PC-3 (cell line): ENCODE data around the gene SEC14L1. TPM values are rescaled to one million over a fixed set of nuclear protein-coding genes. Genes with fewer than 3 reads are reported as not detected.

Experiments
- ATAC-seq: fragments of 200-7000 bp; cut with Tn5 transposase; 2 replicates; pipeline ENCODE4 v1.9.1; 2020; ENCODE audit warnings: mild to moderate bottlenecking, moderate library complexity
- BruUV-seq: library from RNA; stranded (reverse); fragments of 400-500 nt; replicated peaks from 2 replicates; lab custom pipeline; 2021; lab: Mats Ljungman, UMichigan
- CTCF ChIA-PET: fragments of 300-600 bp; sonication (Branson Sonifier 250); formaldehyde crosslinking; loops from one replicate; lab custom pipeline; 2022; ENCODE audit warnings: antibody characterized with exemption; lab: Charles Lee
- POLR2A ChIA-PET: fragments of 300-600 bp; sonication (Branson Sonifier 250); formaldehyde crosslinking; loops from one replicate; lab custom pipeline; 2022; ENCODE audit warnings: antibody characterized with exemption; ENCODE audit not compliant: unreplicated experiment; lab: Charles Lee
- DNase-seq: peaks from one replicate; pipeline ENCODE4 v3.0.0-alpha.2; 2015
- H2AFZ ChIP-seq: fragments of 300-600 bp; sonication (generic); 2 replicates; pipeline ENCODE4 v1.6.0; 2016; ENCODE audit warnings: antibody characterized with exemption, low read length
- H3F3A ChIP-seq: fragments of 300-600 bp; sonication (generic); one replicate; pipeline ENCODE4 v1.6.0; 2017; ENCODE audit warnings: antibody characterized with exemption, low read length, control low read depth, mild to moderate bottlenecking; ENCODE audit not compliant: unreplicated experiment
- H3K27ac ChIP-seq: fragments of 300-600 bp; sonication (generic); 2 replicates; pipeline ENCODE4 v1.5.1; 2016; ENCODE audit warnings: mild to moderate bottlenecking, low read length
- H3K27me3 ChIP-seq: fragments of 300-600 bp; sonication (generic); 2 replicates; pipeline ENCODE4 v1.6.1; 2016; ENCODE audit warnings: low read length, mixed read lengths
- H3K36me3 ChIP-seq: fragments of 300-600 bp; sonication (generic); 2 replicates; pipeline ENCODE4 v1.6.1; 2016; ENCODE audit warnings: low read depth, mixed run types, low read length, mixed read lengths
- H3K4me1 ChIP-seq: fragments of 300-600 bp; sonication (generic); 2 replicates; pipeline ENCODE4 v1.5.1; 2016; ENCODE audit warnings: low read length; ENCODE audit not compliant: insufficient read depth
- H3K4me2 ChIP-seq: fragments of 300-600 bp; sonication (generic); 2 replicates; pipeline ENCODE4 v1.6.0; 2016; ENCODE audit warnings: low read length
- H3K4me3 ChIP-seq: fragments of 300-600 bp; sonication (generic); 2 replicates; pipeline ENCODE4 v1.5.1; 2016; ENCODE audit warnings: mild to moderate bottlenecking, low read length, mixed read lengths
- H3K79me2 ChIP-seq: fragments of 300-600 bp; sonication (generic); 2 replicates; pipeline ENCODE4 v1.6.1; 2017; ENCODE audit warnings: low read length, mixed read lengths
- H3K9ac ChIP-seq: fragments of 300-600 bp; sonication (generic); 2 replicates; pipeline ENCODE4 v1.6.0; 2016; ENCODE audit warnings: mild to moderate bottlenecking, low read length
- H3K9me2 ChIP-seq: fragments of 300-600 bp; sonication (generic); replicated peaks from 2 replicates; pipeline ENCODE4 v1.6.1; 2016; ENCODE audit warnings: mixed run types, low read length, mixed read lengths
- H3K9me3 ChIP-seq: fragments of 300-600 bp; sonication (generic); 2 replicates; pipeline ENCODE4 v1.6.1; 2016; ENCODE audit warnings: low read length, mixed read lengths
- H4K20me1 ChIP-seq: fragments of 300-600 bp; sonication (generic); 2 replicates; pipeline ENCODE4 v1.6.1; 2016; ENCODE audit warnings: low read length, mixed read lengths
- CTCF ChIP-seq: fragments of 300-600 bp; sonication (generic); conservative IDR thresholded peaks from 2 replicates; pipeline ENCODE4 v1.5.1; 2017; ENCODE audit warnings: antibody characterized with exemption, low read depth, mild to moderate bottlenecking, low read length
- EZH2 ChIP-seq: fragments of 300-600 bp; sonication (generic); IDR thresholded peaks from one replicate; pipeline ENCODE4 v1.6.1; 2017; ENCODE audit warnings: antibody characterized with exemption, mild to moderate bottlenecking, low read length; ENCODE audit not compliant: unreplicated experiment
- EZH2phosphoT487 ChIP-seq: fragments of 300-600 bp; sonication (generic); IDR thresholded peaks from 2 replicates; pipeline ENCODE4 v1.6.1; 2018; ENCODE audit warnings: mild to moderate bottlenecking, antibody characterized with exemption, low read length, borderline replicate concordance
- intact Hi-C: fragments of 100-400 bp; cut with micrococcal nuclease; formaldehyde crosslinking; loops from 2 replicates; pipeline ENCODE4 v1.9.0; 2023
- total RNA-seq: library from RNA; depleted of rRNA; stranded (reverse); fragments of >200 nt; gene quantifications from 2 replicates; pipeline ENCODE4 v1.2.3, GENCODE V29; 2014

SEC14L1 gene
- total RNA-seq, 1 experiment from 2014 or later: 39.8 TPM

GRCh38 chr17:77242118-77242851 lies 101.5 kb downstream of the SEC14L1 start:
- ATAC-seq: no peak
- POLR2A ChIA-PET: no interaction called here

GRCh38 chr17:77245162-77245926 lies 104.6 kb downstream of the SEC14L1 start:
- intact Hi-C loops: no loop called here
- no peaks in the 10 kb centered on the region for H3K36me3 ChIP-seq
- no peak overlapping the region for H3K9ac ChIP-seq
- H3K4me1 ChIP-seq: peaks cover 3% of the 10 kb centered on the region; the same call in 1 of the 2 replicates
- TF ChIP-seq CTCF (no peak), EZH2phosphoT487 (no peak)
- ATAC-seq (no peak), DNase-seq (no peak)
- H3K27ac ChIP-seq: no peak overlapping the region
- CTCF ChIA-PET: no interaction called here
- no peaks in the 10 kb centered on the region for H3K27me3 ChIP-seq
- no peaks in the 10 kb centered on the region for H3F3A ChIP-seq
- H4K20me1 ChIP-seq: no peaks in the 10 kb centered on the region
- H3K4me2 ChIP-seq: no peak overlapping the region
- BruUV-seq: no TSS peak
- no peaks in the 10 kb centered on the region for H3K9me3 ChIP-seq
- no peaks in the 10 kb centered on the region for H3K9me2 ChIP-seq
- H3K4me3 ChIP-seq: no peak overlapping the region
- no peaks in the 10 kb centered on the region for H3K79me2 ChIP-seq
- no peak overlapping the region for H2AFZ ChIP-seq
- POLR2A ChIA-PET: no interaction called here

More at GRCh38 chr17:77242118-77242851, 101.5 kb downstream of the SEC14L1 start:
- H3K9ac ChIP-seq: no peak overlapping the region
- no peaks in the 10 kb centered on the region for H3F3A ChIP-seq
- no peak overlapping the region for H3K4me2 ChIP-seq
- H3K27me3 ChIP-seq: no peaks in the 10 kb centered on the region
- no peaks in the 10 kb centered on the region for H3K9me2 ChIP-seq
- intact Hi-C loops: no loop called here
- no peak overlapping the region for H3K4me3 ChIP-seq
- peaks cover 1% of the 10 kb centered on the region; the same call in 1 of the 2 replicates for H3K4me1 ChIP-seq
- BruUV-seq: no TSS peak
- H3K27ac ChIP-seq: no peak overlapping the region
- no peak for TF ChIP-seq EZH2
- peak; percentile 25; the same call in 1 of the 2 replicates for TF ChIP-seq CTCF
- TF ChIP-seq EZH2phosphoT487: no peak
- DNase-seq: no peak
- H4K20me1 ChIP-seq: no peaks in the 10 kb centered on the region
- no peaks in the 10 kb centered on the region for H3K9me3 ChIP-seq
- H3K79me2 ChIP-seq: no peaks in the 10 kb centered on the region
- no peak overlapping the region for H2AFZ ChIP-seq
- H3K36me3 ChIP-seq: no peaks in the 10 kb centered on the region
- CTCF ChIA-PET: no interaction called here
